C4-2B (cell line): Measurements from ENCODE around the gene DLGAP4.

Experiments used
- H3K27ac ChIP-seq: fragments of 450-650 bp; 2 replicates; pipeline ENCODE4 v1.5.1; 2017
- ZFX ChIP-seq: fragments of 450-650 bp; IDR thresholded peaks from 2 replicates; pipeline ENCODE4 v1.6.1; 2017
- TF ChIP-seq, protein P1 (sequence below): fragments of 450-650 bp; conservative IDR thresholded peaks from 2 replicates; pipeline ENCODE4 v1.5.1; 2017; ENCODE audit warnings: mild to moderate bottlenecking

DLGAP4 gene

DNA sequence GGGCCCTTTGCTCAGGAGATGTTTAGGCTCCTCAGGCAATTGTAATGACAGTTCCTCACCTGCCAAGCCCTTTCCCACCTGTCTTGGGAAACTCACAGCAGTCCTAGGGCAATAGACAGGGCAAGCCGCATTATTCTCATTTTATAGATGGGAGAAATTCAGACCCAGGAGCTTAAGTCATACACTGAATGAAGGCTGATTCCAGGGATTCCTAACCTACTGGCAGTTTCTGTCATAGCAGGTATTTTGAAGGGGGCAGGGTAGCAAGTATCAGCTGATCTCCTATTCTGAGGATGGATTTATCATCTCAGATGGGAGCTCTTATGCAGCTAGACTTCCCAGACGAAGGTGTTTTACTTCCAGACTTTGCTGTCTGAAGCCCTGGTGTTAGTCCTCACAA, 173.8 kb downstream of the DLGAP4 start:
- peak overlapping the region; percentile 85; the same call in 1 of the 2 replicates for H3K27ac ChIP-seq
- TF ChIP-seq ZFX, result no peak
- TF ChIP-seq, protein P1, sequence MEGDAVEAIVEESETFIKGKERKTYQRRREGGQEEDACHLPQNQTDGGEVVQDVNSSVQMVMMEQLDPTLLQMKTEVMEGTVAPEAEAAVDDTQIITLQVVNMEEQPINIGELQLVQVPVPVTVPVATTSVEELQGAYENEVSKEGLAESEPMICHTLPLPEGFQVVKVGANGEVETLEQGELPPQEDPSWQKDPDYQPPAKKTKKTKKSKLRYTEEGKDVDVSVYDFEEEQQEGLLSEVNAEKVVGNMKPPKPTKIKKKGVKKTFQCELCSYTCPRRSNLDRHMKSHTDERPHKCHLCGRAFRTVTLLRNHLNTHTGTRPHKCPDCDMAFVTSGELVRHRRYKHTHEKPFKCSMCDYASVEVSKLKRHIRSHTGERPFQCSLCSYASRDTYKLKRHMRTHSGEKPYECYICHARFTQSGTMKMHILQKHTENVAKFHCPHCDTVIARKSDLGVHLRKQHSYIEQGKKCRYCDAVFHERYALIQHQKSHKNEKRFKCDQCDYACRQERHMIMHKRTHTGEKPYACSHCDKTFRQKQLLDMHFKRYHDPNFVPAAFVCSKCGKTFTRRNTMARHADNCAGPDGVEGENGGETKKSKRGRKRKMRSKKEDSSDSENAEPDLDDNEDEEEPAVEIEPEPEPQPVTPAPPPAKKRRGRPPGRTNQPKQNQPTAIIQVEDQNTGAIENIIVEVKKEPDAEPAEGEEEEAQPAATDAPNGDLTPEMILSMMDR, result no peak

DNA sequence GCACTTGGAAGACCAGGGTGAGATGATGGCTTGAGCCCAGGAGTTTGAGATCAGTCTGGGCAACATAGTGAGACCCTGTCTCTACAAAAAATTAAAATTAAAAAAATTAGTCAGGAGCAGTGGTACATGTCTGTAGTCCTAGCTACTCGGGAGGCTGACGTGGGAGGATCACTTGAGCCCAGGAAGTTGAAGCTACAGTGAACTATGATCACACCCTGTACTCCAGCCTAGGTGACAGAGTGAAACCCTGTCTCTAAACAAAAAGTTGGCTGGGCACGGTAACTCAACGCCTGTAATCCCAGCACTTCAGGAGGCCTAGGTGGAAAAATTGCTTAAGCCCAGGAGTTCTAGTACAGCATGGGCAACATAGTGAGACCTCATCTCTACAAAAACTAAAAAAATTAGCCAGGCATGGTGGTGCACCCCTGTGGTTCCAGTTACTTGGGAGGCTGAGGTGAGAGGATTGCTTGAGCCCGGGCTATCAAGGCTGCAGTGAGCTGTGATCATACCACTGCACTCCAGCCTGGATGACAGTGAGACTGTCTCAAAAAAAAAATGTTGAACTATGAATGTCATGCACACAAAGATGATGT, 174.4 kb downstream of the DLGAP4 start:
- H3K27ac ChIP-seq, result peak overlapping the region; percentile 85
- TF ChIP-seq, protein P1, result no peak
- TF ChIP-seq ZFX, result no peak

DNA sequence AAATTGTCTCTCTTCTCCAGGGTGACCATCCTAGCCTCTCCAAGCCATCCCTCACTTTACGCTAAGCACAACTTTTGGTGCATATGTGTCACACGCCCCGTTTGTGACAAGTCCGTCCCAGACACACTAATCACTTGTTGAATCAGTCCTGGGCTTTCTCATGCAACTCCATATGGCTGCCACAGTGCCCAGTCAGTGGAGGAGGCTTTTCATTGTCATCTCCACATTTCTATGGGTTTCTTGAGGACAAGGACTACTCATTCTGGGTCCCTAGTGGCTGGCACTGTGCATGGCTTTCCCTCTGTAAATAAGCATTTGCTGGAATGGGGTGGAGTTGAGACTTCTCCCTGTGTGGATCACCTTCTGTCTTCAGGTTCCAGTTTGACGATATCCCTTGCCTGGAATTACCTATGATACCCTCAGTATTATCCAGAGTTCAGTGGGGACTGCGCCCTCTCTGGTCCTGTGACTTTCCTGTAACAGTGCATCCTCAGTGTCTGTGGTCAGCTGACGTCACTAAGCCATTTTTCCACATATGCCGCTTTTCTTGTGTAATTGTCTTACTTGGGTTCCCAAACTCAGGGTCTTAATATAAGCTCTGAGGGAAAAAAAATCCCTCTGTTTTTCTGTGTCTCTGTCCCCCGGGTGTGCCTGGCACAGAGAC, 175.4 kb downstream of the DLGAP4 start:
- peak overlapping the region; percentile 85 for H3K27ac ChIP-seq
- TF ChIP-seq, protein P1, result no peak; the same call in 1 of the 2 replicates
- TF ChIP-seq ZFX, result no peak

DNA sequence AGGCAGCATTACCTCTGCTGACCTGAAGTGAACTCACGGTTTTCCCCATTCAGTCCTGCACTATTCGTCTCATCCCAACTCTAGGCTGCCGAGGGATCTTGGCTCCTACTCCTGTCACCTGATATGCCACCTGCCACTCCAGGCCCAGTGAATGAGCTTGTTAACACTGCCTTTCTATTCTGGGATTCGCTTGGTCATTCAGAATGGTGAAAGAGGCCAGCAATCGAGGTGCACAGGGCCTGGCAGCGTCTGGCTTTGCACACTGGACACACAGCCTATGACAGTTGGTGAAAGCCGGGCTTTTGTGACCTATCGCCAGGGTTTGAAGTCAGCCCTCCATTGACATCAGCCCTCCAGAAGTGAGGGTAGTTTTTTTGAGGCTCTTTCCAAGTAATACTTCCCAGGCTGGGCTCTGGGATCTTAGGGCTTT, 175.9 kb downstream of the DLGAP4 start:
- peak overlapping the region; percentile 85 for H3K27ac ChIP-seq
- TF ChIP-seq ZFX, result no peak

DNA sequence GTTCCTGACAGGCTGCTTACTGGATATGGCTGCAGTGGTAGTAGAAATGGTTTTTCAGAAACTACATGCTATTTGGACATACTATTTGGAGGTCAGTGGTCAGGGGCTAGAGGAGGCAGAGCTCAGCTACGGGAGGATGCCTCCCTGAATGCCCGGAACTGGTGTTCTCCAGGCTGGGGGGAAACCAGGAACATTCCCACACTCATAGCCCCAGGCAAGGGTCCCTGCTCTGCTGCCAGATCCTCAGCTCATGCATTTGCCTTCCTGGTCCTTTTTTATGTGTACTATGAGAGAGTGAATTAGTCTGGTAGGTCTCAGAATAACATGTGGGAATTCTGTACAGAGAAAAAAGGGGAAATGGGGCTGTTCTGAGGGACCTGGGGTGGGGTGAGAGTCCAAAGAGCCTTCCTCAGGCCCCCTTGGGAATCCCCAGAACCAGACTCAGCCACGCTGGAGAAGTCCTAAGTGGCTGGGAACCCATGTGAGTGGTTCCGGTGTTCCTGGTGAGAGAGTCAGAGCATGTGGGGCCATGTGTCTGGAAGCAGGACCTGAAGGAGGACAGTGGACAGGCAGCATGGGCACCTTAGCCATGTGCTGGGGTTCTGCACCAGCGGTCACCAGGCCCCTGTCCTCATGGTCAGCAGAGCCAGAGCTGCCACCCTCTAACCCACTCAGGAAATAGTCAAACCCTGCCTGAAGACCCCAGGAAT, 177.2 kb downstream of the DLGAP4 start:
- TF ChIP-seq, protein P1, result no peak
- TF ChIP-seq ZFX, result no peak
- H3K27ac ChIP-seq, result peak overlapping the region; percentile 85

DNA sequence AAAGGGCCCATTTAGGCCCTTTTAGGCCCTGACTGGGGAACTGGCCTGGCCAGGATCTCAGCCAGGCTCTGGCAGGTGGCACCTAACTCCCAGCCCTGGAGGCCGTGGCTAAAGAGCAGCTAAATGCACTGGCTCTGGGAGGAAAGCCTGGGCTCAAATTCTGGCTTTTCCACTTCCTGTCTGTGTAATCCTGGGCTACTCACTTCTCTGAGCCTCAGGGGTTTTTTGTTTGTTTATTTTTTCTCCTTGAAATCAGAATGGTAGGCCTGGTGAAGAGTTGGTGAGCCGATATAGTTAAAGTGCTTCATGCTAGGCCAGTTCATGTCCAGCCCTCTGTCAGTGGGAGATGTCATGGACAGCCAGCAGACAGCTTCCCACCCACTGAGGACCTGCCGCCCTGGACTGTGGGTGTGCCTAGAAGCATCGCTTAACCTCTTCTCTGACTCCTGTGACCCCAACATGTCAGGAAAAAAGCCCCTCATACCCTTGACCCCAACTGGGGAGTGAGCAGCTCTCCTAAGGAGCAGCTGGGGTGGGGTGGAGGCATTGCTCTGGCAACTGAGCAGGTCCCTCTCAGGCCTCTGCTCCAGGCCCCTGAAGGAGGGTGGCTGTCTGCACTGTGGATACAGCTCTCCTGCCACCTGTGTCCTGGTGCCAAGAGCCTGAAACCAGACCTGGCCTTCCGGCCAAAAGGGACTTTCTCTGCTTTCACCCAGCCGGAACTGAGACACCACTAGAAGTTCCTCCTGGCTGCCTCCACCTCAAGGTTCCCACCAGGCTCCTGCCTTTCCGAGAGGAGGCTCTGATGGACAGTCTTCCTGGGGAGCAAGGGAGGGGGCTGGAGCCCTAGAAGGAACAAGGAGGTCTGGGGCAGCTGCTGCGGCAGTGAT, 178.0 kb downstream of the DLGAP4 start:
- peak overlapping the region; percentile 85 for H3K27ac ChIP-seq

DNA sequence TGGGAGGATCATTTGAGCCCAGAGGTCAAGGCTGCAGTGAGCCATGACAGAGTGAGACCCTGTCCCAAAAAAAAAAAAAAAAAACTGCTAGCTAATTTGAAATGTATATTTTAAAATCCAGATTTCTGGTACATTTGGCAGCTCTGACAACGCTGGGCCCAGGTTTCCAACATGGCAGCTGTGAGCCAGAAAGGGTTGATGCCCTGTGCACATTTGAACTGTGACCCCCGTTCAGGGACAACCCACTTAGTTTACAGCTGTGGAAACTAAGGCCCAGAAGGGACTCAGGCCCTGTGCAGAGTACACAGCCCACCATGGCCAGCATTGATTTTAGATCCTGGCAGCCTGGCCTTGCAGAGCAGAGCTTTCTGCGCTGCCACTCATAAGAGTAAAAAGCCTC, 179.1 kb downstream of the DLGAP4 start:
- no peak for TF ChIP-seq ZFX
- TF ChIP-seq, protein P1, result no peak
- no peak overlapping the region for H3K27ac ChIP-seq

More for the DNA sequence above, 178.0 kb downstream of the DLGAP4 start:
- TF ChIP-seq ZFX, result no peak
- TF ChIP-seq, protein P1, result no peak
